Spinal cord (tissue), 10 donors: ENCODE data around the gene TK2. TPM values are rescaled to one million over a fixed set of nuclear protein-coding genes. Genes with fewer than 3 reads are reported as not detected.
"Not testable (repeated sequence)": the region's sequence is repeated elsewhere in the genome, so short reads cannot be mapped to it uniquely, and the experiment has no call there.

Experiments
- DNase-seq, 6 donors: peaks; one replicate each; pipeline versions ENCODE4 v3.0.0 to v3.0.0-alpha.2; 2013 to 2015; ENCODE audit warnings: low spot score in 6 of 6, low read depth in 4 of 6
- H3K27ac ChIP-seq: one replicate; pipeline ENCODE4 v1.5.1; 2013; ENCODE audit warnings: low read depth, low read length, control low read depth
- H3K27me3 ChIP-seq: one replicate; pipeline ENCODE4 v1.6.1; 2013; ENCODE audit warnings: low read length; ENCODE audit not compliant: control insufficient read depth, insufficient read depth
- H3K36me3 ChIP-seq: one replicate; pipeline ENCODE4 v1.6.1; 2013; ENCODE audit warnings: low read length; ENCODE audit not compliant: control insufficient read depth, insufficient read depth
- H3K4me1 ChIP-seq: one replicate; pipeline ENCODE4 v1.6.1; 2013; ENCODE audit warnings: low read length; ENCODE audit not compliant: control insufficient read depth, insufficient read depth
- H3K4me3 ChIP-seq: one replicate; pipeline ENCODE4 v1.5.1; 2013; ENCODE audit warnings: low read depth, low read length, control low read depth
- H3K9me3 ChIP-seq: one replicate; pipeline ENCODE4 v1.6.1; 2013; ENCODE audit warnings: low read length; ENCODE audit not compliant: control insufficient read depth, insufficient read depth
- WGBS: methylation state at CpG from one replicate; pipeline ENCODE4 v1.1.5; 2013; ENCODE audit warnings: missing lambda C conversion rate; ENCODE audit not compliant: insufficient coverage; 5-methylcytosine and 5-hydroxymethylcytosine counted together
- long read RNA-seq, 4 donors: transcript quantifications; one replicate each; lab custom pipeline, GENCODE V29; 2026
- polyA plus RNA-seq, 2 donors: library from polyadenylated mRNA; unstranded; fragments of 120-200 nt; gene quantifications; one replicate each; pipeline ENCODE4 v1.2.1, GENCODE V29; 2013; ENCODE audit not compliant: insufficient read length in 2 of 2
- total RNA-seq, 2 donors: library from RNA; depleted of rRNA in 1 of 2; stranded (reverse); fragments of 120-200 nt in 1 of 2; fragments of >200 nt in 1 of 2; gene quantifications; one replicate each; pipeline versions ENCODE4 v1.2.3 to v1.2.4, GENCODE V29; 2013 to 2014
- donor health status: healthy.

The TK2 gene
- 10 to 100 TPM; 32.6 to 42.8 TPM for total RNA-seq
- polyA plus RNA-seq = 10 to 100 TPM; 37.2 to 39.2 TPM
- long read RNA-seq, donor 1, full-length matches to known transcripts = 5 of 5 reads
- long read RNA-seq, donor 1, partial matches to known transcripts = 0 of 5 reads
- long read RNA-seq, donor 1, other reads (novel, unspliced or antisense) = 0 of 5 reads
- long read RNA-seq, donor 2, partial matches to known transcripts = 0 of 1 reads
- long read RNA-seq, donor 2, other reads (novel, unspliced or antisense) = 0 of 1 reads
- long read RNA-seq, donor 3, full-length matches to known transcripts = 3 of 3 reads
- long read RNA-seq, donor 3, partial matches to known transcripts = 0 of 3 reads
- long read RNA-seq, donor 3, other reads (novel, unspliced or antisense) = 0 of 3 reads
- long read RNA-seq, donor 4, partial matches to known transcripts = 0 of 3 reads
- long read RNA-seq, donor 4, other reads (novel, unspliced or antisense) = 0 of 3 reads

DNA sequence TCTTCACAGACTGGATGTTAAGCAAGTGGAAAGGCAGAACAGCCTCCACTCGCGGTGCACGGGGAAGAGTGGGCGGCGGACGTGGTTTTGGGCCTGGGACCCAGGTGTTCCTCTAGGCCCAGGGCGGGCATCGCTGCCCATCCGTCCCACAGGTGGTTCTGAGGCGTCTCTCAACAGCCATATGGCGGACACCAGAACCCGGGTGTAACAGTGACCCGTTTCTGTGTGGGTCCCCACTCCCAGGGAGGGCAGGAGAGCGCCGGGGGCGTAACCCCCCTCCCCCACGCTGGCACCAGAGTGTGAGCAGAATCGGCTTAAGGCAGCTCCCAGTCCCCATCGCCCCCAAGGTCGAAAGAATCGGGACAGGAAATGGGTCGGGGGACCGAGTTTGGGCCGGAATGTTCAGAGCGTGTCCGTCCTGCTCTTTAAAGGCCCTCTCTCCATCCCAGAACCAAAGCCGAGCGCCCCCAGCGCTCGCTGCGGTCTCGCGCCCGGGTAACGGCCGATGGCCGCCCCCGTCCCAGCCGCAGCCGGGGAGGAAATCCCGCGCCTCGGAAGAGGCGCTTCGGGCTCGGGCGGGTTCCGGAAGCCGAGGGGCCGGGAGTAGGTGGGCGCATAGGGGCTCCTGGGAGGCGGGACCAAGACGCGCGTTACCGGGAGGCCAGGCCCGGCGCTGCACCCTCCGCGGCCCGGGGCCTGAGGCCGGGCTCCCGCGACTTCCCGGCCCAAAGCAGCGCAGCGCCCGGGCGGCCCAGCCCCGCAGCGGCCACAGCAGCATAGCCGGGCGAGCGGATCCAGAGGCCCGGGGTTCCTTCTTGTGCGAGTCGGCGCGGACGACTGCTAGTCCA, at the start of gene TK2:
Gene TK2 (minus strand): TSS at position 839 of the 848 bp plus-strand sequence. CDS start 61 bp downstream, at position 778.
- H3K4me3 ChIP-seq = peak within 1 kb of the TSS; percentile 85
- DNase-seq = peak; percentile 52 to 91 (median 58)
- peak within 1 kb of the TSS; percentile 95 for H3K27ac ChIP-seq
- 4% methylated on average over 78 of the region's 80 CpGs for WGBS
- peaks cover 45% of the 10 kb centered on the region for H3K4me1 ChIP-seq
- peaks cover 22% of the 10 kb centered on the region for H3K36me3 ChIP-seq
- H3K9me3 ChIP-seq = no peaks in the 10 kb centered on the region
- no peaks in the 10 kb centered on the region for H3K27me3 ChIP-seq

DNA sequence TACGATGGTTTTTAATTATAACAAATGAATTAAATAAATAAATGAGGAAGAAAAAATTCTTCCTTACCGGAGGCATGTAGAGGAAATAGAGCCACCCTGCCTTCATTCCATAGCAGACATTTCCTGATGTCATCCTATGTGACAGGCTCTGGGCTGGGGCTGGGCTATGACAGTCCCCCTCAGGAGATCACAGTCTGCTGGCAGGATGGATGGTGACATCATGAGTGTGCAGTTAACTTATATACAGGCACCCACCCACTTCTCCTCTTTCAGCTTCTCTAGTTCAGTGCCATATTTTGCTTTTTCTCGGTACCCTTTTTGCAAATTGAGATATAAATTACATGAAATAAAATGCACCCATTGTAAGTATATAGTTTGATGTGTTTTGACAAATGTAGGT, 48.2 kb upstream of the TK2 start:
- no peak overlapping the region for H3K27ac ChIP-seq
- H3K4me1 ChIP-seq = peaks cover 2% of the 10 kb centered on the region
- no peaks in the 10 kb centered on the region for H3K27me3 ChIP-seq
- DNase-seq = no peak
- no peak overlapping the region for H3K4me3 ChIP-seq
- H3K9me3 ChIP-seq = peaks cover 1% of the 10 kb centered on the region
- H3K36me3 ChIP-seq = no peaks in the 10 kb centered on the region
- WGBS = no CpG with 5 or more reads among the region's 3 CpGs

DNA sequence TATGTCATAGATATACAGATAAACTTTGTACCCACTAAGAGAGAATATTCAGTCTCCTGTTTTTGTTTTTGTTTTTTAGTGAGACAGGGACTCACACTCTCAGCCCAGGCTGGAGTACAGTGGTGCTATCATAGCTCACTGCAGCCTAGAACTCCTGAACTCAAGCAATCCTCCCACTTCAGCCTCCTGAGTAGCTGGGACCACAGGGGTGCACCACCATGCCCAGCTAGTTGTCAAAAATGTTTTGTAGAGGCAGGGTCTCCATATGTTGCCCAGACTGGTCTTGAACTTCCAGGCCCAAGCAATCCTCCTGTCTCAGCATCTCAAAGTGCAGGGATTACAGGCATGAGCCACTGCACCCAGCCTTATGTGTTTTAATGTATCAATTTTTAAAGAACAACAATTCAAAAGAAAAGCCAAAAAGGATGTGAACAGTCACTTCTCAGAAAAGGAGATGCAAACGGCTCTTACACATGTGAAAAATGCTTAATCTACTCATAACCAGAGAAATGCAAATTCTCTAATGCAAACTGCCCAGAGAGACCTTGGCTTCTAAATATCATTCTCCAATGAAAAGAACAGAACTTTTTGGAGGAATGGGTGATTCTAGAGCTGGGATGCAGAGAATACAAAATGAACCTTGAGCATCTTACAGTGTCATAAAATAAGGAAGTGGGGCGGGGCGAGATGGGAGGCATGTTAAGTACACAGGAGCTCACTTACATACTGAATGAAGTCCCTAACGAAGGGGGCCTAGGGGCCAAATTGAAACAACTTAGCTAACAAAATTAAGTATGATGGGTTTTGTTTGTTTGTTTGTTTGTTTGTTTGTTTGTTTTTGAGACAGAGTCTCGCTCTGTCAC, 47.3 kb upstream of the TK2 start:
- 100% methylated on average over 1 of the region's 5 CpGs for WGBS
- no peak for DNase-seq

GRCh38 chr16:66596559-66596958, 46.6 kb upstream of the TK2 start:
- not testable (repeated sequence) for H3K4me1 ChIP-seq, DNase-seq, H3K36me3 ChIP-seq, H3K27me3 ChIP-seq, H3K27ac ChIP-seq, H3K4me3 ChIP-seq, H3K9me3 ChIP-seq
- no CpG with 5 or more reads among the region's 4 CpGs for WGBS

More for the DNA sequence above, 47.3 kb upstream of the TK2 start:
- Histone ChIP-seq H3K4me3 (no peak overlapping the region), H3K4me1 (no peaks in the 10 kb centered on the region), H3K27ac (no peak overlapping the region), H3K36me3 (no peaks in the 10 kb centered on the region), H3K9me3 (peaks cover 1% of the 10 kb centered on the region), H3K27me3 (no peaks in the 10 kb centered on the region)

GRCh38 chr16:66594739-66595138, 44.8 kb upstream of the TK2 start:
- Histone ChIP-seq H3K27ac (no peak overlapping the region), H3K4me3 (no peak overlapping the region), H3K36me3 (no peaks in the 10 kb centered on the region), H3K9me3 (no peaks in the 10 kb centered on the region), H3K27me3 (no peaks in the 10 kb centered on the region), H3K4me1 (no peaks in the 10 kb centered on the region)
- DNase-seq = no peak
- WGBS = 93% methylated on average over 3 of the region's 7 CpGs

DNA sequence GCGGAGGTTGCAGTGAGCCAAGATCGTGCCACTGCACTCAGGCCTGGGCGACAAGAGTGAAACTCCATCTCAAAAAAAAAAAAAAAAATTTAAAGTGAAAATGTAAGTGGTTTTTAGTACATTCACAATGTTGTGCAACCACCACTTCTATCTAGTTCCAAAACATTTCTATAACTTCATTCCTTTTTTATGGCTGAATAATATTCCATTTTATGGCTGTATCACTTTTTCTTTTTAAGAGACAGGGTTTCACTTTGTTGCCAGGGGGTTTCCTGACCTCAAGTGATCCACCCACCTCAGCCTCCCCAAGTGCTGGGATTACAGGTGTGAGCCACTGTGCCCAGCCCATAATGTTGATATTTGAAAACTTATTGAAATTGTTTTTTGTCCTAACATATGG, 42.9 kb upstream of the TK2 start:
- WGBS = no CpG with 5 or more reads among the region's 3 CpGs
- no peaks in the 10 kb centered on the region for H3K9me3 ChIP-seq
- H3K27ac ChIP-seq = no peak overlapping the region
- no peak for DNase-seq
- no peak overlapping the region for H3K4me3 ChIP-seq
- no peaks in the 10 kb centered on the region for H3K36me3 ChIP-seq
- no peaks in the 10 kb centered on the region for H3K27me3 ChIP-seq
- H3K4me1 ChIP-seq = peaks cover 5% of the 10 kb centered on the region

DNA sequence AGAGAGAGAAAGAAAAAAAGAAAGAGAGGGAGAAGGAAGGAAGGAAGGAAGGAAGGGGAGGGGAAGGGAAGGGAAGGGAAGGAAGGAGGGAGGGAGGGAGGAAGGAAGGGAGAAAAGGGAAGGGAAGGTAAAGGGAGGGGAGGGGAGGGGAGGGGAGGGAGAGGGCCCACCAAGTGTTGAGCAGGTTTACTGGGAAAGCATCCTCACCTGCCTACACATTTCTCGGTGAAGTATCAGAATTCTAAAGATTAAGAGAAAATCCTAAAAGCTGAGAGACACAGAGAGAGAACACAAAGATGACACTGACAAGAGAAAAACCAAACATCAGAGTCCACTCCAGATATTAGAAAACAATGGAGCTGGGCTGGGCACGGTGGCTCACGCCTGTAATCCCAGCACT, 42.3 kb upstream of the TK2 start:
- no CpG with 5 or more reads among the region's 3 CpGs for WGBS
- H3K36me3 ChIP-seq = no peaks in the 10 kb centered on the region
- peaks cover 10% of the 10 kb centered on the region for H3K4me1 ChIP-seq
- H3K27me3 ChIP-seq = no peaks in the 10 kb centered on the region
- H3K4me3 ChIP-seq = no peak overlapping the region
- no peaks in the 10 kb centered on the region for H3K9me3 ChIP-seq
- H3K27ac ChIP-seq = no peak overlapping the region
- DNase-seq = no peak

DNA sequence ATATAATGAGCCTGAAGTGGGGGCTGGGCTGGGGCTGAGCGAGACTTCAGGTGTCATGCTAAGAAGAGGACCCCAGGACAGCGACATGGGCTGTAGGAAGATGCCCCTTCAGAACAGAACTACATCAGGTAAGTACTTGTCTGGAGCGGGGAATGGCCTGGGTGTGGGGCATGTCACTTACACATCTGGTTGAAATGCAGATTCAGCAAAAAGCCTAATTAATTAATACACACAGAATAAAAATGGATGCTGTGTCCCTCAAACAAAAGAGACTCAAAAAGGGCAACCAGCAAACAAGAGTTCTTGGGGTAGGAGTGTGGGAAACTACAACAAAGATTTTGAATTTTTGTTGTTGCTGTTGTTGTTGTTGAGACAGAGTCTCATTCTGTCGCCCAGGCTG, 41.1 kb upstream of the TK2 start:
- H3K4me3 ChIP-seq = no peak overlapping the region
- no peak for DNase-seq
- H3K27me3 ChIP-seq = no peaks in the 10 kb centered on the region
- 86% methylated on average over 3 of the region's 4 CpGs for WGBS
- H3K9me3 ChIP-seq = no peaks in the 10 kb centered on the region
- H3K36me3 ChIP-seq = no peaks in the 10 kb centered on the region
- H3K27ac ChIP-seq = no peak overlapping the region
- H3K4me1 ChIP-seq = peaks cover 11% of the 10 kb centered on the region

- Histone ChIP-seq H3K27me3 (no peaks in the 10 kb centered on the region), H3K27ac (no peak overlapping the region), H3K36me3 (no peaks in the 10 kb centered on the region), H3K4me1 (peaks cover 11% of the 10 kb centered on the region), H3K9me3 (no peaks in the 10 kb centered on the region), H3K4me3 (no peak overlapping the region)
- 89% methylated on average over 7 of the region's 8 CpGs for WGBS
- DNase-seq = no peak
Observed at GRCh38 chr16:66590322-66590721, 40.4 kb upstream of the TK2 start.
